ENCODE measurements around the gene TSPAN6.

Gene TSPAN6

GRCh38 chrX:100648458-100649417 lies 12.1 kb upstream of the TSPAN6 start:
- no peak overlapping the region for H3K4me3 ChIP-seq (ENCODE audit: low read depth, low read length)
- TF ChIP-seq, protein P1, sequence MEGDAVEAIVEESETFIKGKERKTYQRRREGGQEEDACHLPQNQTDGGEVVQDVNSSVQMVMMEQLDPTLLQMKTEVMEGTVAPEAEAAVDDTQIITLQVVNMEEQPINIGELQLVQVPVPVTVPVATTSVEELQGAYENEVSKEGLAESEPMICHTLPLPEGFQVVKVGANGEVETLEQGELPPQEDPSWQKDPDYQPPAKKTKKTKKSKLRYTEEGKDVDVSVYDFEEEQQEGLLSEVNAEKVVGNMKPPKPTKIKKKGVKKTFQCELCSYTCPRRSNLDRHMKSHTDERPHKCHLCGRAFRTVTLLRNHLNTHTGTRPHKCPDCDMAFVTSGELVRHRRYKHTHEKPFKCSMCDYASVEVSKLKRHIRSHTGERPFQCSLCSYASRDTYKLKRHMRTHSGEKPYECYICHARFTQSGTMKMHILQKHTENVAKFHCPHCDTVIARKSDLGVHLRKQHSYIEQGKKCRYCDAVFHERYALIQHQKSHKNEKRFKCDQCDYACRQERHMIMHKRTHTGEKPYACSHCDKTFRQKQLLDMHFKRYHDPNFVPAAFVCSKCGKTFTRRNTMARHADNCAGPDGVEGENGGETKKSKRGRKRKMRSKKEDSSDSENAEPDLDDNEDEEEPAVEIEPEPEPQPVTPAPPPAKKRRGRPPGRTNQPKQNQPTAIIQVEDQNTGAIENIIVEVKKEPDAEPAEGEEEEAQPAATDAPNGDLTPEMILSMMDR (IDR thresholded peaks at IDR 0.05; ENCODE audit: control insufficient read depth, extremely low read depth, insufficient read depth): no peak
- no peak for DNase-seq (ENCODE audit: low read depth)

DNA sequence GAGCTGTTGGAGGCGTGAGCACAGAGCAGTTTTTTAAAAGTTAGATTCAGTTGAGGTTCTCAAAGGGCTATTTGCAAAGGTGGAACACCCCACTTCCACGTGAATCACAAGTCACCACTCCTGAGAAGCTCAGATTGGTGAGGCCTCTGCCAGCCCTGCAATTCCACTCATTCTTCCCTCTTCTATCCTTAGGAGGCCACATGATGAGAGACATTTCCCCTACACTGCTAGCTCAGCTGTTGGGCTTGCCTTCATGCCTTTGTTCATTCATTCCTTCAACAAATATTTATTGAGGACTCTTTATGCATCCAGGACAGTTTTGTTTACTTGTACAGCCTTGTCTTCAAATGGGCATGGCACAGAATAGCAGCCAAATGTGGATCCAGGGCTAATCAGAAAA lies 11.1 kb upstream of the TSPAN6 start:
- no peak for DNase-seq (ENCODE audit: low read depth)
- no peak overlapping the region for H3K4me3 ChIP-seq (ENCODE audit: low read depth, low read length)
- TF ChIP-seq, protein P1 (IDR thresholded peaks at IDR 0.05; ENCODE audit: control insufficient read depth, extremely low read depth, insufficient read depth): no peak

- no peak for DNase-seq (ENCODE audit: low read depth)
- TF ChIP-seq, protein P1 (IDR thresholded peaks at IDR 0.05; ENCODE audit: control insufficient read depth, extremely low read depth, insufficient read depth): no peak
- no peak overlapping the region for H3K4me3 ChIP-seq (ENCODE audit: low read depth, low read length)
These were observed 10.5 kb upstream of the TSPAN6 start for GRCh38 chrX:100647095-100647494.

GRCh38 chrX:100645106-100645505 lies 8.5 kb upstream of the TSPAN6 start:
- no peak for DNase-seq (ENCODE audit: low read depth)
- no peak overlapping the region for H3K4me3 ChIP-seq (ENCODE audit: low read depth, low read length)
- TF ChIP-seq, protein P1 (IDR thresholded peaks at IDR 0.05; ENCODE audit: control insufficient read depth, extremely low read depth, insufficient read depth): no peak

- H3K4me3 ChIP-seq (ENCODE audit: low read depth, low read length): no peak within 1 kb of the TSS
- DNase-seq (ENCODE audit: low read depth): no peak
- TF ChIP-seq, protein P1 (IDR thresholded peaks at IDR 0.05; ENCODE audit: control insufficient read depth, extremely low read depth, insufficient read depth): no peak
These were observed 7.6 kb upstream of the TSPAN6 start, which contains the start of gene SRPX2 for GRCh38 chrX:100643956-100644860. Gene SRPX2, plus strand, starts transcription at chrX:100644199. Its CDS starts 2,124 bp downstream, at chrX:100646323.

DNA sequence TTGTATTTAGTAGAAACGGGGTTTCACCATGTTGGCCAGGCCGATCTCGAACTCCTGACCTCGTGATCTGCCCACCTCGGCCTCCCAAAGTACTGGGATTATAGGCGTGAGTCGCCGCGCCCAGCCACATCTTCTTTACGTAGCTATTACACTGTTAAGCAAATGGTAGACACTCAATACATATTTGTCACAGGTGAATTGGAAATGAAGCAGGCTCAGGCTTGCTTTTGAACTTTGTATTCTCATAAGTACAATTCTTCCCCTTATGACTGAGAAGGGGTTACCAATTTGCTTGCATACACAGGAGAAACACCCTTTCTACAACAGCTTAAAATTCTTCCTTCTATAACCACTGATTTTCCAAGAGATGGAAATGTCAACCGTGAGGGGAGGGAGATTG lies 6.6 kb upstream of the TSPAN6 start:
- TF ChIP-seq, protein P1 (IDR thresholded peaks at IDR 0.05; ENCODE audit: control insufficient read depth, extremely low read depth, insufficient read depth): no peak
- H3K4me3 ChIP-seq (ENCODE audit: low read depth, low read length): no peak overlapping the region
- DNase-seq (ENCODE audit: low read depth): no peak
